Stomach (tissue), 4 donors: Measurements from ENCODE around the gene TPPP.

Source experiments
- POLR2A ChIP-seq, 4 donors: fragments of 450-650 bp; IDR thresholded peaks; one replicate each; pipeline ENCODE4 v1.6.1; 2016; ENCODE audit warnings: antibody characterized with exemption in 4 of 4, control low read depth in 2 of 4, mild to moderate bottlenecking in 1 of 4, moderate library complexity in 1 of 4
- POLR2AphosphoS5 ChIP-seq, 3 donors: sonication (generic); formaldehyde crosslinking; IDR thresholded peaks; one replicate each; pipeline ENCODE4 v1.6.1; 2016; ENCODE audit warnings: antibody characterized with exemption in 3 of 3
- TF ChIP-seq, protein P1 (sequence below), 7 experiments: fragments of 450-650 bp in 4 of 7; fragments of 200-600 bp in 3 of 7; sonication (generic) in 3 of 7; IDR thresholded peaks; one replicate each; pipeline ENCODE4 v1.5.1; 2016 to 2019; ENCODE audit warnings: antibody characterized with exemption in 7 of 7, control low read depth in 2 of 7, mild to moderate bottlenecking in 1 of 7

DNA sequence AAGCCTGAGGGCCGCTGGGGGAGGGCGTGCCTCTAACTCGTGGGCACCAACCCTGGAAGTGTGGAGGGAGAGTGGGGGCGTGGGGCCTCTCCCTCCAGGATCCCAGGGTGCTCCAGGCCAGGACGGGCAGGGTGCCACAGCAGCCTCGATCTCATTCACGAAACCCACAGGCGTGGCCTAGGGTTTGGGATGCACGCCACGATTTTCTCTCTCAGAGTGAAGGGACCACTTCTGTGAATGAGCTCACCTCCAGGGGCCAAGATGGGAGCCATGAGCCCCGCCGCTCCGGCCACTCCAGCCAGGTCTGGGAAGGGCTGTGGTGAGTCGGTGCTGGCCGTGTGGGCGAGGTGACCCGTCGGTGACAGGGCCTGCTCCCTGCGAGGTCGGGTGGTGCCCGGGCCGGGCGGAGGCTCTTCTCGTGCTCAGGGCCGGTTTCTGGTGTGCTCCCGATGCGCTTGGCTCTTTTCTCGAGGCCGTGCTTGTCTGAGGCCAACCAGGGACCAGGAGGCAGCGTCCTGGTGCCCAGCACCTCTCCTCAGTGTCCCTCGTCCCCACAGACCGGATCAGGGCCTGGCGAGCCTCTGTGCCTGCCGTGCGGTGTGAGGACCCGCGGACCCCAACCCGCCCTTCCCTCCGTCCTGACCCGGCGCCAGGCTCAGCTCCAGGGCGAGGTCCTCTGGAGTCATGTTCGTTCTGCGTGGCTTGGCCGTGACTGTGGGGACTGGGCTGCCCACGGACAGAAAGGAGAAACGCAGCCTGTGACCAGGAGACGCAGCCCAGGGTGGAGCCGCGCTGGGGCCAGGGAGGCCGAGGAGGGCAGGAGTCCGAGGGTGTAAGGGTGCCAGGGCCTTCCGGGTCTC, 31.0 kb downstream of the TPPP start:
- TF ChIP-seq POLR2A (IDR thresholded peaks at IDR 0.05) (no peak), POLR2AphosphoS5 (IDR thresholded peaks at IDR 0.05) (no peak)
- TF ChIP-seq, protein P1, sequence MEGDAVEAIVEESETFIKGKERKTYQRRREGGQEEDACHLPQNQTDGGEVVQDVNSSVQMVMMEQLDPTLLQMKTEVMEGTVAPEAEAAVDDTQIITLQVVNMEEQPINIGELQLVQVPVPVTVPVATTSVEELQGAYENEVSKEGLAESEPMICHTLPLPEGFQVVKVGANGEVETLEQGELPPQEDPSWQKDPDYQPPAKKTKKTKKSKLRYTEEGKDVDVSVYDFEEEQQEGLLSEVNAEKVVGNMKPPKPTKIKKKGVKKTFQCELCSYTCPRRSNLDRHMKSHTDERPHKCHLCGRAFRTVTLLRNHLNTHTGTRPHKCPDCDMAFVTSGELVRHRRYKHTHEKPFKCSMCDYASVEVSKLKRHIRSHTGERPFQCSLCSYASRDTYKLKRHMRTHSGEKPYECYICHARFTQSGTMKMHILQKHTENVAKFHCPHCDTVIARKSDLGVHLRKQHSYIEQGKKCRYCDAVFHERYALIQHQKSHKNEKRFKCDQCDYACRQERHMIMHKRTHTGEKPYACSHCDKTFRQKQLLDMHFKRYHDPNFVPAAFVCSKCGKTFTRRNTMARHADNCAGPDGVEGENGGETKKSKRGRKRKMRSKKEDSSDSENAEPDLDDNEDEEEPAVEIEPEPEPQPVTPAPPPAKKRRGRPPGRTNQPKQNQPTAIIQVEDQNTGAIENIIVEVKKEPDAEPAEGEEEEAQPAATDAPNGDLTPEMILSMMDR (IDR thresholded peaks at IDR 0.05) = no peak
